KOPT-K1 (cell line): ENCODE measurements around the gene DDB1.

Experiments used
- H3K27ac ChIP-seq: fragments of 200-600 bp; sonication (generic); 2 replicates; pipeline ENCODE4 v1.5.1; 2016; ENCODE audit warnings: antibody characterized with exemption, mild to moderate bottlenecking, low read depth, low read length; ENCODE audit not compliant: poor library complexity, severe bottlenecking
- H3K36me3 ChIP-seq: fragments of 200-600 bp; sonication (generic); 2 replicates; pipeline ENCODE4 v1.5.1; 2017; ENCODE audit warnings: antibody characterized with exemption, mild to moderate bottlenecking, low read length, moderate library complexity; ENCODE audit not compliant: insufficient read depth
- H3K9me3 ChIP-seq: fragments of 200-600 bp; sonication (generic); 2 replicates; pipeline ENCODE4 v1.5.1; 2017; ENCODE audit warnings: antibody characterized with exemption, low read length, mild to moderate bottlenecking; ENCODE audit not compliant: insufficient read depth, poor library complexity, severe bottlenecking

DDB1 gene

DNA sequence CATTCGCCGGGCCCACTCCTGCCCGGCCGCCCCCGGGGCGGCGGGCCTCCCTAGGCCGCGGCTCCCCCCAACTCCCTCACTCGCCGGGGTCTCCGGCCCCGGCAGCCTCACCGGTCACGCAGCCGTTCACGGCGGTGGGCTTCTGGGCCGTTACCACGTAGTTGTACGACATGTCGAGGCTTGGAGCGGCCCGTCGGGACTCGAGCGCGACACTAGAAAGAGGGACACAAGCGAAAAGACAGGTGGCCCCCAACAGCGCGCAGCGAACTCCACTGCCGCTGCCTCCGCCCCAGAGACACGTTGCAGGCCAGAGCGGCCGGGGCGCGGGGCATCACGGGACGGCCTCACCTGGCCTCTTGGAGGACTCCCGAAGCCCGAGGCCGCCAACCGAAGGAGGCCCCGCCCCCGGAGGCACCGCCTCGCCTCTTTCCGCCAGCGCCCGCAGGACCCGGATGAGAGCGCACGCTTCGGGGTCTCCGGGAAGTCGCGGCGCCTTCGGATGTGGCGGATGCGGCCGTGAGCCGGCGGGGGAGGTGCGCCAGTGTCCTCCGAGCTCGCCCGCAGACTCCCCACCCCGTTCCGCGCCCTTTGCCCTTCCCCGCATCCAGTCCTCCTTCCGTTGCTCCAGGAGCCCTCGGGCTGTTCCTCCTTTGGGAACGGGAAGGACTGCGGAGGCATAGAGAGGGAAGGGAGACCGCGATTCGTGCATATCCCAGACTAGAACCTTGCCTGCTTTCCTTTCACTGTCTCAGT lies at the start of gene DDB1, which contains the start of gene TKFC:
TSS of gene DDB1 (minus strand) at position 309 of the 753 bp plus-strand sequence. CDS start at position 172, 137 bp downstream.
TSS of gene TKFC (plus strand) at position 432 of the 753 bp plus-strand sequence. CDS start 1,501 bp downstream, outside the sequence.
- H3K27ac ChIP-seq = peak within 1 kb of the TSS; percentile 84
- H3K36me3 ChIP-seq = peaks cover 36% of the 10 kb centered on the region
- H3K9me3 ChIP-seq = no peaks in the 10 kb centered on the region

DNA sequence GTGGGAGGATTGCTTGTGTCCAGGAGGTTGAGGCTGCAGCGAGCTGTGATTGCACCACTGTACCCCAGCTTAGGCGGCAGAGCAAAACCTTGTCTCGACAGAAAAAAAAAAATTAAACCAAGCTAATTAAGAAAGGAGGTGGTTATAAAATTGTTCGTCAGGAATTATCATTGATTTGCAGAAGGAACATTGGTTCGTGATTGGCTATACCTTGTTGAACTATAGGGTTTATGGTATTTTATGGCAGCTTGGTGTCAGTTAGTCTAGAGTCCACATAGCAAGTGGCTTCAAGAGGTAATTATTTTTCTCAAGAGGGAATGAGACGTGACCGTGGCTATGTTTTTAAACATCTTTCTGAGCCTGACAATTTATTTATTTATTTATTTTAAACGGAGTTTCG lies 48.0 kb upstream of the DDB1 start:
- Histone ChIP-seq H3K36me3 (peaks cover 7% of the 10 kb centered on the region; the same call in 1 of the 2 replicates), H3K9me3 (no peaks in the 10 kb centered on the region), H3K27ac (no peak overlapping the region)

DNA sequence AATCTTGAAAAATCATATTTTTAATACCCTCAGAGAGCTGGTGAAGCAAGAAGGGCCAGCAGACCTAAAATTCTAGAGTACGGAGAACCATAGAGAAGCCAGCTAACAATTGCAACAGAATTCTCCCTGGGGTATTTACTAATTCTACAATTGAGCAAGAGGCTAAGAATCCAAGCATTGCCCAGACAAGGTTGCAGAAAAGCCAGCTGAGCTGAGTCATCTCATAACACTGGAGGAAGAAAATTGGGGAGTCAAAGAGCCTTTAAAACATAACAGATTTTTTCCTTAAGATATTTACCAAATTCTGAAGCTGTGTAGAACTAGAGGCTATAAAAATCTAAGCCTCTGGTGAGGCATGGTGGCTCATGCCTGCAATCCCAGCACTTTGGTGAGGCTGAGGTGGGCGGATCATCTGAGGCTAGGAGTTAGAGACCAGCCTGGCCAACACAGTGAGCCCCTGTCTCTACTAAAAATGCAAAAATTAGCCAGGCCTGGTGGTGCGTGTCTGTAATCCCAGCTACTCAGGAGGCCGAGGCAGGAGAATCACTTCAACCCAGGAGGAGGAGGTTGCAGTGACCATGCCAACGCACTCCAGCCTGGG lies 45.9 kb upstream of the DDB1 start:
- Histone ChIP-seq H3K9me3 (peaks cover 15% of the 10 kb centered on the region), H3K27ac (no peak overlapping the region), H3K36me3 (peaks cover 28% of the 10 kb centered on the region)

DNA sequence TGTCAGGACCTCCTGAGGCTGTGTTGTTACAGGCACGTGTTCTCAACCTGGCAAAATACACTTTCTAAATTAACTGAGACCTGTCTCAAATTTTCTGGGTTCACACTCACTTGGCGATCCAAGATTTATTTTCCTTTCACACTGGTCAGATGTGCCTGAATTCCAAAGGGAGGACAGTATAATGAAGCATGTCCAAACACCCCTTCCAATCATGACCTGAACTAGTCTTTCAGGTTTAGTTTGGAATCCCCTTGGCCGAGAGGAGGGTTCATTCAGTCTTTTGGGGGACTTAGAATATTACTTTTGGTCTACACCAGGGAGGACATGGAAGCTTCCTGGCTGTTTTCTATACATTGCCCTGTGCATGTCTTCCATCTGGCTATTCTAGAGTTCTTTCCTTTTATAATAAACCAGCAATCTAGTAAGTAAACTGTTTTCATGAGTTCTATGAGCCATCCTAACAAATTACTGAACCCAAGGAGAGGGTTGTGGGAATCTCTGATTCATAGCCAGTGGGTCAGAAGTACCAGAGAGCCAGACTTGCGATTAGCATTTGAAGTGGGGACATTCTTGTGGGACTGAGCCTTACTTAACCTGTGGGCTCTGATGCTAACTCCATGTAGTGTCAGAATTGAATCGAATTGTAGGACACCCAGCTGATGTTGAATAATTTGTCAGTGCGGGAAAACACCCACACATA lies 44.7 kb upstream of the DDB1 start:
- no peak overlapping the region for H3K27ac ChIP-seq
- H3K9me3 ChIP-seq = peaks cover 21% of the 10 kb centered on the region
- peaks cover 36% of the 10 kb centered on the region for H3K36me3 ChIP-seq

DNA sequence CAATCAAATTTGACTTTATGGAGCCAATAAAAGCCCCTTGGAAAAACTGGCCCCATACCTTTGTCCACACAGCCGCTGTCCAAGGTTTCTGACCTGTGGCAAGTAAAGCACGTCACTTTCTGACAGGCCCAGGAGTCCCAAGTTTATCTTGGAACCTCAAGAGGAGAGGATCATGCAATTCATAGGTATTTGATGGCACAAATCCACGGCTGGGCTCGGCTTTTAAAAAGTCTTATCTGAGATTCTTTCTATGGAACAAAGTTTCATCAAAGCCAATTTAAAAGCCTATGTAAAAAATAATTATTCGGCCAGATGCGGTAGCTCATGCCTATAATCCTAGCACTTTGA lies 42.8 kb upstream of the DDB1 start:
- Histone ChIP-seq H3K36me3 (peaks cover 53% of the 10 kb centered on the region), H3K27ac (no peak overlapping the region), H3K9me3 (peaks cover 35% of the 10 kb centered on the region)

DNA sequence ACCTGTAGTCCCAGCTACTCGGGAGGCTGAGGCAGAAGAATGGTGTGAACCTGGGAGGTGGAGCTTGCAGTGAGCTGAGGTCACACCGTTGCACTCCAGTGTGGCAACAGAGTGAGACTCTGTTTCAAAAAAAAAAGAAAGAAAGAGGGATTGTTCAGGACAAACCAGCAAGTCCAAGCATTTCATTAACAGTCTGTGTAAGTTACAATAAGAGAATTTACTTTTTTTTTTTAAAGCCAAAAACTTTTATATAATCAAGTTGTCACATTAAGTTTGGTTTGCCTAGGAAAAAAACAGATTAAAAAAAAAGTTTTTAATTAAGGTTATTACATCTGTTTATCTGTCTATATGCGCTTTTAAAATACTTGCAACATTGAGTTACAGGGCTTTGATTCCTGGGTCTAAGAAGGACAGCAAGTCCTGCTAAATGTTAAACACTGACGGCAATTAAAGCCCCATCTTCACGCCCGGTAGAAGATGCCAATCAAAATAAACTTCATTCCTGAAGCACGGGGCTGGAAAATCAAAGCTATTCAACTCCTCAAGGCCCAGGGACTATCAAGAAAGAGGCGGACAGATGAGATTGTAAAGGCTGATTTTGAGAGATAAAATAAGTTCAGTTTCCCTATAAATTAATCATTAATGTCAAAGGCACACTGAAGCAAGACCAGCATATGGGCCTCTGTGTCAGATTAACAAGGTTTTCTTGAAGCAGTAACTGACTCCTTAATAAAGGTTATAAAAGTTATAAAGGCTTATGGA lies 39.9 kb upstream of the DDB1 start:
- no peak overlapping the region for H3K27ac ChIP-seq
- H3K9me3 ChIP-seq = peaks cover 35% of the 10 kb centered on the region
- peaks cover 82% of the 10 kb centered on the region for H3K36me3 ChIP-seq

DNA sequence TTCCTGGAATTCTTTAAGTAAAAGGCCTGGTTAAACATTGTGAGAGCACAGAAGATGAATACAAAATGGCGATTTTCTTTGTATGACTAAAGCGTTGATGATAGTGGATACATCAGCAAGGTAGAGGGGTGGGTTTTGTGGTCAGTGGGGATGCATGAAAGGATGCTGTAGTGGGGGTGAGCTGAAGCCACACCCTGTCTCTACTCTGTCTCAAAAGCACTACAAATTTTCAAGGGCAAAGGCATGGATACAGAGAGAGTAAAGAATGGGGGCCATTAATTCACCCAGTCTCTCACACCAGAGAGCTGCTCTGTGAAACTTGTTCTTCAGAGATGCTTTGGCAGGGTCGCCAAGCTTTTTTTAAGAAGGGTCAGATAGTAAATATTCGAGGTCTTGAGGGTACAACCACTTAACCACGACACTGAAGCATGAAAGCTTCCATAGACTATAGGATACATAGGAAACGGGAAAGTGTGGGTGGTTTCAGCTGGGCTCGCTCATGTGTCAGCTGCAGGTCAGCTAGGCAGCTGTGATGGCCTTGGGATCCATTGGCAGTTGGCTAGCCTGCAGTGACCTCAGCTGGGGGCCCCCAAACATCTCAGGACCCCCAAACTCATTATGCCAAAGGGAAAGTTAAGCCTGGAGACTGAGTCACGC lies 37.6 kb upstream of the DDB1 start:
- Histone ChIP-seq H3K27ac (no peak overlapping the region), H3K36me3 (peaks cover 94% of the 10 kb centered on the region), H3K9me3 (peaks cover 35% of the 10 kb centered on the region)

DNA sequence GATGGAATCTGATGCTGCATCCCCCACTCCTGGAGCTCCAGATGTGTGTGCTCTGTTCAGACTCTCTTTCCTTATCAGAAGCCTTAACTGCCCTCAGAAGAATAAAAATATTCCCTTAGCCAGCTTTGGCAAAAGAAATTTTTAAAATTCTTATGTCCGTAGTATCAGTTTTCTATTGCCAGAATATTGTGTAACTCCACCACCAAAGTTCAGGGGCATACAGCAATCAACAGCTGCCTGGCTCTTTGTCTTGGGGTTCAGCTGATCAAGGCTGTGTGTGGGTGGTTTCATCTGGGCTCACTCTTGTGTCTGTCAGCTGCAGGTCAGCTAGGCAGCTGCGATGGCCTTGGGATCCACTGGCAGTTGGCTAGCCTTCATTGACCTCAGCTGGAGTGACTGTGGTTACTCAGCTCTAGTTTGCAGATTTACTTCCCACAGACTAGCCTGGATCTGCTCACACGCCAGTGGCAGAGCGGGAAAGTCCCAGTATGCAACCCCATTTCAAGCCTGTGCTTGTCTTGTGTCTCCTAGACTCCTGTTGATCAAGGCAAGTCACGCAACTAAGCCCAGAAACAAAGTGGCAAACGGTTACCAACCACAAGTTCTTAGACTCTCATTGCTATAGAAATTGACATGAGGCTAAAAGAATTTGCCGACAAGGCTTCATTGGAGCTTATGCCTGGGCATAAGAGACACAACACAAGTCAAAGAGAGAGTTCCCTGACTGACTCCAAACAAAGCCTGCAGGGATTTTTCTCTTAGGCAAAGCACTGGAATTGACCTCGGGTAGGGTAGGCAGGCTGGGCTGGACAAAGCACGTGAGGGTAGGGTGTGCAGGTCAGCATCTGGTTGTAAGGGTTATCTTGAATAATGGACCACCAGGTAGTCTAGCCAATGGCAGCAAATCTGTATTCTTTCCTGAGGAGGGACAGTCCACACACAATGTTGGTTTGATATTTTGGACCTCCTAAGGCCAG lies 36.8 kb upstream of the DDB1 start:
- no peak overlapping the region for H3K27ac ChIP-seq
- peaks cover 27% of the 10 kb centered on the region for H3K9me3 ChIP-seq
- peaks cover 93% of the 10 kb centered on the region for H3K36me3 ChIP-seq

DNA sequence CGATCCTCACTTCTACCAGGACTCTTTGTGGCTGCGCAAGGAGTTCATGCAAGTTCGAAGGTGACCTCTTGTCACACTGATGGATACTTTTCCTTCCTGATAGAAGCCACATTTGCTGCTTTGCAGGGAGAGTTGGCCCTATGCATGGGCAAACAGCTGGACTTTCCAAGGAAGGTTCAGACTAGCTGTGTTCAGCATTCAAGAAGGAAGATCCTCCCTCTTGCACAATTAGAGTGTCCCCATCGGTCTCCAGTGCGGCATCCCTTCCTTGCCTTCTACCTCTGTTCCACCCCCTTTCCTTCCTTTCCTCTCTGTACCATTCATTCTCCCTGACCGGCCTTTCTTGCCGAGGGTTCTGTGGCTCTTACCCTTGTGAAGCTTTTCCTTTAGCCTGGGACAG lies 35.7 kb upstream of the DDB1 start:
- H3K36me3 ChIP-seq = peaks cover 93% of the 10 kb centered on the region

DNA sequence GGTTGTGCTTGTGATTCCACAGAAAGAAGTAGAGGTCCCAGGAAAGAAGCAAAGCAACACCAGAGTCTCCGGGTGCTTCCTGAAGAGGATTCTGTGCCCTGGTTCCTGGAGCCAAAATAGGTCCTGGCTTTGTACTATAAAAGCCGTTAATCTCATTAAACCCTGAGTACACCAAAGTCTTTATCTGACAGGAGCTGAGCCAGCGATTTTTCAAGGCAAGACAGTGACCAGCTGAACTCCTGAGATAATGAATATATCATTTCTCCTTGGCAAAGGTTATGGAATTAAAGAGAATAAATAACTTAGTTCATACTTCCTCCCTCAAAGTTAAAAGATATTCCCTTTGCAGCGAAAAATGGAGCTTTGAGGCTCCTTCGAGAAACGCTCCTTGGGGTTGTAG lies 34.5 kb upstream of the DDB1 start:
- peaks cover 89% of the 10 kb centered on the region for H3K36me3 ChIP-seq
- H3K9me3 ChIP-seq = peaks cover 12% of the 10 kb centered on the region
- no peak overlapping the region for H3K27ac ChIP-seq

More for the DNA sequence above, 35.7 kb upstream of the DDB1 start:
- H3K27ac ChIP-seq = no peak overlapping the region
- peaks cover 20% of the 10 kb centered on the region for H3K9me3 ChIP-seq

DNA sequence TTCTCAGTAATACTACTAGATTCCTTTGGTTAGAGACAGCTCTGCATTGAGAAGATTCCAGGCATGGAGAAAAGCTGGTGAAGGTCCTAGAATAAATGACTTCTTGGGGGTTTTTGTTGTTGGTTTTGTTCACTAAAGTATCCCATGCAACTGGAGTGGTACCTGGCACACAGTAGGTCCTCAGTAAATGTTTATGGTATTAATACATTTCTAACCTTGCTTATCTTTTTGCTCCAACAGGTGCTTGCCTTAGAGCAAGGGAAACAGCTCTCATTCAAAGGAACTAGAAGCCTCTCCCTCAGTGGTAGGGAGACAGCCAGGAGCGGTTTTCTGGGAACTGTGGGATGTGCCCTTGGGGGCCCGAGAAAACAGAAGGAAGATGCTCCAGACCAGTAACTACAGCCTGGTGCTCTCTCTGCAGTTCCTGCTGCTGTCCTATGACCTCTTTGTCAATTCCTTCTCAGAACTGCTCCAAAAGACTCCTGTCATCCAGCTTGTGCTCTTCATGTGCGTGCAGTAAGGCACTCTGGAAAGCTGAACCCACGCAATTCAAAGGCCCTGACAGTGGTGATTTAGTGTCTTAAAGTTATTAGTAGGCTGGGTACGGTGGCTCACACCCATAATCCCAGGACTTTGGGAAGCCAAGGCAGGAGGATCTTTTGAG lies 31.2 kb upstream of the DDB1 start:
- H3K36me3 ChIP-seq = peaks cover 58% of the 10 kb centered on the region
- H3K27ac ChIP-seq = no peak overlapping the region
- H3K9me3 ChIP-seq = no peaks in the 10 kb centered on the region

DNA sequence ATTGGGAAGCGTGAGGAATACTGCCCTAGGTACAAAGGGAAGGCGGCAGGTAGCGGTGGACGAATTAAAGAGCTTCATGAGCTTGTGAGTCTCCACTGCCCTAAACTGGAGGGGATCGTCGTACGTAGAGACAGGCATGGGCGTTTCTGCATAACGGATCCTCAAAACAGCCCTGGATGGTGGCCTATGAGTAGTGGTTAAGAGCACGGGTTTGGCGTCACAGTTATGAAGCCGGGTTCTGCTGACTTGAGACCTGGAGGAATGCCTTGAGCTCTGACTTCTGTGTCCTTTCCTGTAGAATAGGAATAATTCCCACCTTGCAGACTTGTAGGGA lies 29.6 kb upstream of the DDB1 start:
- peak overlapping the region; percentile 98 for H3K27ac ChIP-seq
- H3K9me3 ChIP-seq = no peaks in the 10 kb centered on the region
- peaks cover 42% of the 10 kb centered on the region for H3K36me3 ChIP-seq

DNA sequence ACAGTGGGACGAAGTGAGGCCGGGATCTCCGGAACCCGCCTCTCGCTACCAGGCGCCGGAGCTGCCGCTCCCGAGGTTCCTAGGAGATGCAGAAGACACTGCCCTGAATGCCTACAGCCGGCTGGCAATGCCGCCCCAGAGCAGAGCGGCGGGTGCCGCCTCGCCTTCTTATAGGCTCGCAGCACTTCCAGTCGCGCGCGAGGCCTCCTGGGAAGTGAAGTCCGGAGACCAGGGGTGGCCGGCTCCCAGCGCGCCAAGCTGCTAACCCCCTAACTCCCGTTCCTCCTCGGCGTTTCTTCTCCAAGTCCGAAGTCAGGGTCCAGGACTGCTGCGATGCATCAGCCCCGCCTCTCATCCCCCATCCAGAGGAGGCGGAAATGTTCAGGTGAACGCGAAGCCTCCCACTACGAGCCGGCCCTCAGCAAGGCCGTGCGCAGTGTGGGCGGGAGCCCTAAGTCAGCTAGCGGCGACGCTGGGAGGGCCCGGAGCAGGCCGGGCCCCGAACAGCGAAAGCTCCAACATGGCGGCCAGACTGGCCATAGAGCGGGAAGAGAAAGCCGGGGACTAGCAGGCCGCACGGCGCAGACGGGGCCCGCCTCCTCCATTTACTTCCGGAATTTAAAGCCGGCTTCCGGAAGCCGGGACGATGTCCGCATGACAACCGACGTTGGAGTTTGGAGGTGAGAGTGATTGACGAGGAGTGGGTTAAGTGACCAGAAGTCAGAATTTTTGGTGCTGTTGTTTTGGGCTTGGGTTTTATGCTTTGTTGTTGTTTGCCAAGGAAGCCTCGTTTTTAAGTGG lies 29.0 kb upstream of the DDB1 start, which contains the start of the genes CYB561A3 and TMEM138:
TSS of gene CYB561A3 (minus strand) at position 142 of the 801 bp plus-strand sequence. CDS start 5,169 bp downstream, outside the sequence.
TSS of gene TMEM138 (plus strand) at position 634 of the 801 bp plus-strand sequence. CDS start 2,017 bp downstream, outside the sequence.
- Histone ChIP-seq H3K27ac (peak within 1 kb of the TSS; percentile 98), H3K9me3 (no peaks in the 10 kb centered on the region), H3K36me3 (peaks cover 39% of the 10 kb centered on the region)
